22Rv1 (cell line): Measurements from ENCODE around the gene GSC2.

Experiments
- H3K27ac ChIP-seq: fragments of 450-650 bp; 2 replicates; pipeline ENCODE4 v1.5.1; 2017
- ZFX ChIP-seq: fragments of 450-650 bp; IDR thresholded peaks from 2 replicates; pipeline ENCODE4 v1.6.1; 2017; ENCODE audit warnings: antibody characterized with exemption, borderline replicate concordance
- TF ChIP-seq, protein P1 (sequence below): fragments of 450-650 bp; IDR thresholded peaks from 2 replicates; pipeline ENCODE4 v1.5.1; 2017; ENCODE audit warnings: mild to moderate bottlenecking

The GSC2 gene, protein sequence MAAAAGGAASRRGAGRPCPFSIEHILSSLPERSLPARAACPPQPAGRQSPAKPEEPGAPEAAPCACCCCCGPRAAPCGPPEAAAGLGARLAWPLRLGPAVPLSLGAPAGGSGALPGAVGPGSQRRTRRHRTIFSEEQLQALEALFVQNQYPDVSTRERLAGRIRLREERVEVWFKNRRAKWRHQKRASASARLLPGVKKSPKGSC

DNA sequence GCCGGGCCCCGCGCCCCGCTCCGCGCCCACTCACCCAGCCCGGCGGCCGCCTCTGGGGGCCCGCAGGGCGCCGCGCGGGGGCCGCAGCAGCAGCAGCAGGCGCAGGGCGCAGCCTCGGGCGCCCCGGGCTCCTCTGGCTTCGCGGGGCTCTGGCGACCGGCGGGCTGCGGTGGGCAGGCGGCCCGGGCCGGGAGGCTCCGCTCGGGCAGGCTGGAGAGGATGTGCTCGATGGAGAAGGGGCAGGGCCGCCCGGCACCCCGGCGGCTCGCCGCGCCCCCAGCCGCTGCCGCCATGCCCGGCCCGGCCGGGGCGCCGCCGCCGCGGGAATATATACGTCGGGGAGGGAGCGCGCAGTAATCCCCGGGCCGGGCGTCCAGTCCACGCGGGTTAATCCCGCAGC, at the start of gene GSC2:
Gene GSC2, minus strand, starts transcription at position 302 of the 400 bp plus-strand sequence. Its CDS starts 9 bp downstream, at position 293.
- H3K27ac ChIP-seq: no peak within 1 kb of the TSS
- no peak for TF ChIP-seq ZFX
- TF ChIP-seq, protein P1, sequence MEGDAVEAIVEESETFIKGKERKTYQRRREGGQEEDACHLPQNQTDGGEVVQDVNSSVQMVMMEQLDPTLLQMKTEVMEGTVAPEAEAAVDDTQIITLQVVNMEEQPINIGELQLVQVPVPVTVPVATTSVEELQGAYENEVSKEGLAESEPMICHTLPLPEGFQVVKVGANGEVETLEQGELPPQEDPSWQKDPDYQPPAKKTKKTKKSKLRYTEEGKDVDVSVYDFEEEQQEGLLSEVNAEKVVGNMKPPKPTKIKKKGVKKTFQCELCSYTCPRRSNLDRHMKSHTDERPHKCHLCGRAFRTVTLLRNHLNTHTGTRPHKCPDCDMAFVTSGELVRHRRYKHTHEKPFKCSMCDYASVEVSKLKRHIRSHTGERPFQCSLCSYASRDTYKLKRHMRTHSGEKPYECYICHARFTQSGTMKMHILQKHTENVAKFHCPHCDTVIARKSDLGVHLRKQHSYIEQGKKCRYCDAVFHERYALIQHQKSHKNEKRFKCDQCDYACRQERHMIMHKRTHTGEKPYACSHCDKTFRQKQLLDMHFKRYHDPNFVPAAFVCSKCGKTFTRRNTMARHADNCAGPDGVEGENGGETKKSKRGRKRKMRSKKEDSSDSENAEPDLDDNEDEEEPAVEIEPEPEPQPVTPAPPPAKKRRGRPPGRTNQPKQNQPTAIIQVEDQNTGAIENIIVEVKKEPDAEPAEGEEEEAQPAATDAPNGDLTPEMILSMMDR: no peak

DNA sequence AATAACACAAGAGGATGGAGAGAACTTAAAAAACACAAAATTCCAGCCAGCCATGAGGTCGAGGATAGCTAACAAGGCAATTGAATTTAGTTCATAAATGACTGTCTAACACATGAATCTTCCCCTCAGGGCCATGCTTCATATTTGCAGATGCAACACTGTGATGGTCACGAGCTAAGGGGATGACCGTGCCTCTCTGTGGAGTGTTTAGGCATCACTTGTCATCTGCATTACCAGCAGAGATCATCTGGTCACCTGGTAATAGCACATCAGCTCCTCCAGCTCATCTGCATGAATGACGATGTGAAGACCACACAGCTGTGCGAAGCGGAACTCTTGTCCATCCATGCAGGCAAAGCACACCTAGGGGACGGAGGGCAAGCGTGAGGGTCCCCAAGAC, 49.4 kb upstream of the GSC2 start:
- no peak for TF ChIP-seq ZFX
- TF ChIP-seq, protein P1: no peak
- H3K27ac ChIP-seq: no peak overlapping the region

DNA sequence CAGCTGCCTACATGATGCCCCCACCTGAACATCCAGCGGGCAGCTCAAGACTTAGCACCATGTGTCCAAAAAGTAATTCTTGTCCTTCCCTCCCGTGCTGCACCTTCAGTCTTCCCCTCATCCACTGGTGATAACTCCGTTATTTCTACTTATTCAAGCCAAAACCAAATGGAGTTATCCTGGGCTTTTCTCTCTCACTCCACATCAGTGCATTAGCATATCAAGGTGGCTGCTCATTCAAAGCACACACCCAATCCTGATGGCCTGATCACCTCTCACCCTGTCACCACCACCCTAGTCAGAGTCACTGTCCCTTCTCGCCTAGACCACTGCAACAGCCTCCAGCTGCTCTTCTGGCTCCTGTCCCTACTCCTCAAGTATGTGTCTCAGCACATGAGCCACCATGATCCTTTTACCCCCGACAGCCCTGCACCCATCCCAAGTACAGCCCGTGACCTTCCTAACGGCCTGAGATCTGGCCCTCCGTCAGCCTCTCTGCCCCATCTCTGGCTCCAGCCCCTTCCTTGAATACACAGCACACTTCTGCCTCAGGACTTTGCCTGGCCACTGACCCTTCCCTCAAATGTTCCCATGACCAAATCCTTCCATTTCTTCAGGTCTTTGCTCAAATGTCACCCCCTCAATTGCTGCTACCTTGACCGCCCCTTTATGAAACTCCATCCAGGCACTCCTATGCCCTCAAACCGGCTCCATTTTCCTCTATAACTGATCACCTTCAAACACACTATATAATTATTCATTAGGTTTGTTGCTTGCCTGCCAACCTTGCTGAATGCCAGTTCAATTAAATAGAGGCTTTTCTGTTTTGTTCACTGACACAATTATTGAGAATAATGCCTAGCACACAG, 48.1 kb upstream of the GSC2 start:
- TF ChIP-seq, protein P1: no peak
- no peak for TF ChIP-seq ZFX

DNA sequence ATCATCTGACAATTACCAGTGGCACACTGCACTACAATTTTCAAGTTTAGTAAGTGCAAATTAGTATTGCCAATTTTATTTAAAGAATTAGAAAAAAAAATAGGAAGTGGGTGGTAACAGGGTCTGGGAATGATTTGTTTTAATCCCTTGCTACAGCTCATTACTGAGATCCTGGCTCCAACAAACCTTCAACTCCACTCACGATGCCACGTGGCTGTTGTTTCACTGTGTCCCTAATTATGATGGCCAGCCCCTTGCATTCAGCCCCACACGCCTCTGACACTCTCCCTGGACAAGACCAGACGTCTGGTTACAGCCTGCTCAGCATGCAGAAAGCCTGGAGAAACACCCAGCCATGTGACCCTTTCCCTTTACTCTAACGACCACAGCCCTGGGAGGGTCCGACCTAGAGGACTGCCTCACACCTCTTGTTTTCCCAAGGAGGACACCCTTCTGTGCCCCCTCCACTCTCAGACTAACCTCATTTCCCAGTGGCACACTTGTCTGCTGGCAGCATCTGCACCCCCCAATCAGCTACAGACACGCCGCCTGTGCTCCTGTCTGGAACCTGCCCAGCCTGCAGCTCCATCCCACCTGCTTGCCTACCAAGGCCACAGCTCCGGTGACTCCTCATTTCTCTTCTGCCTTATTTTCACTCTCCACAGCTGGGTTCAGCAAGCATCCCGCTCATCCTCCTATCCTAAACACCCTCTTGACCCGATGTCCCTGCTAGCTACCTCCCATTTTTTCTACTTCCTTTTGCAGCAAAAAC, 46.9 kb upstream of the GSC2 start:
- TF ChIP-seq ZFX: no peak
- TF ChIP-seq, protein P1: no peak
- no peak overlapping the region for H3K27ac ChIP-seq

More for the DNA sequence above, 48.1 kb upstream of the GSC2 start:
- H3K27ac ChIP-seq: no peak overlapping the region

DNA sequence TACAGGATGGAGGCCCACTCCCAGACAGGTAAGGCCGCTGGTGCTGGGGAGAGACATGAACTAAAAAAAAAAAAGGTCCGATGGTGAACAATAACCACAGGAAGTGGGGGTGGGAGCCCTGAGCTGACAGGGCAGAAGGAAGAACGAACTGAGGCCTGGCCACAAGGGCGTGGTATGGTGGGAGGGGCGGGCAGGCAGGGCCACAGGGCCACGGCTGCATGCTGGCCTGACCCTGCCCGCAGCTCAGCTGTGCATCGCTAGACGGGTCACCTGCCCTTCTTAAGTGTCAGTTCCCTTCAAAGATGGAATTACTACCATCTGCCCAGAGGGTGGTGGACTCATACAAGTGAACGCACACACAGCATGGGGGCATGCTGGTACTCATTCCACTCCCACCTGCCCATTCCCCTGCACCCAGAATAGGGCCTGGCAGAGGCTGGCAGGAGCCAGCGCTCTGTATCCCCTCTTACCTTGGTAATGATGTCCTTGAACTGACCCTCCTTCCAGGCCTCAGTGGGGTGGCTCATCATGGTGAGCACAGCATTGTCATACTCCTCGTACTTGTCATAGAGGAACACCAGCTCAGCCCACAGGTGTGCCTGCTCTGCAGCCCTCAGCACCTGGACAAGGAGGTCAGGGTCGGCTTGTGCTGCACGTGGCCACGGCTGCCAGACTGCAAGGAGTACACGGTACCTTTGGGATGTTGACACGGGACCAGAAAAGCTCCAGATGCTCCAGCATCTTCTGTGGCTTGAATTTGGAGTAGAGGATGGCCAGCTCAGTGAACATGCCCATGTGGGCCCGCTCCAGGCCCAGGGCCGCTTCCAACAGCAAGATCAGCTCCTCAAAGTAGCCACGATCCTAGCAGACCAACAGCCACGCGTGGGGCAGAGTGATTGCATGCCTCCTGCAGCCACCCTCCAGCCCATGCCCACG, 46.0 kb upstream of the GSC2 start:
- H3K27ac ChIP-seq: no peak overlapping the region
- TF ChIP-seq, protein P1: no peak
- no peak for TF ChIP-seq ZFX

DNA sequence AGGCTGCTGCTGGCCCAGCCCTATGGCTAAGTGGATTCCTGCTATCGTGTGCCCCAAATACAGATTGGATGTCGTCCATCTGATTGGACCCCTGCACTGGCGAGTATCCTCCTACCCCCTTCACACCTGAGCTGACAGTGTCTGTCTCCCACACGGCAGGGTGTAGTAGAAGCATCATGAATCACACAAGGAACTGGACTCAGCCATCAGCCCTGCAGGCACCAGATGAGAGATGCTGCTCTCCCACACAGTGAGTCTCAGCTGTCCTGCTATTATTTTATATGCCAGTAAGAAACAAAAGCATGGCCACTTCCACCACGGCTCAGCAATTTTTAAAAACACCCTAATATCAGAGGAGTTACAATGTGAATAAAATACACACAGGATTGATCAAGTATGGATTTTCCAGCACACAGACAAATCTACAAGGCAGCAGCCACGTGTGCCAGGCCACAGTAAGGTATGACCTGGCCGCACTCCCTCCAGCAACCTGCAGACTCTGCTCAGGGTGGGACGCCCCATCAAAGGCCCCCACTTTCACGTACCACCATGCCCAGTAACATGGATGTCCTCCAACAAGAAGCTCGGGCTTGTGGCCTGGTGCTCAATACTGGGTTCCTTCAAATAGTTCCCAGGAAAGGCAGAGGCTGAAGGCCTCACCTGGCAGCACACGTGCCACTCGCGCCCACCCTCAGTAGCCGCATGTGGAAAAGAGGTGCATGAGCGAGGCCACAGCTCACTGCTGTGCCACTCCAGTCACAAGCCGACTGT, 44.9 kb upstream of the GSC2 start:
- TF ChIP-seq ZFX: no peak
- TF ChIP-seq, protein P1: no peak
- no peak overlapping the region for H3K27ac ChIP-seq
